Peyer's patch (tissue), 4 donors: ENCODE measurements around the gene ENTPD1.
"Not testable (repeated sequence)": the region's sequence is repeated elsewhere in the genome, so short reads cannot be mapped to it uniquely, and the experiment has no call there.

ENCODE experiments used
- POLR2A ChIP-seq, 2 donors: fragments of 450-650 bp; IDR thresholded peaks; one replicate each; pipeline ENCODE4 v1.5.1; 2017; ENCODE audit warnings: antibody characterized with exemption in 2 of 2, mild to moderate bottlenecking in 2 of 2, moderate library complexity in 2 of 2
- TF ChIP-seq, protein P1 (sequence below), 6 experiments: fragments of 450-650 bp in 4 of 6; fragments of 200-600 bp in 2 of 6; sonication (generic) in 1 of 6; IDR thresholded peaks; one replicate each; pipeline ENCODE4 v1.5.1; 2017 to 2019; ENCODE audit warnings: antibody characterized with exemption in 6 of 6, mild to moderate bottlenecking in 3 of 6, moderate library complexity in 1 of 6

- TF ChIP-seq, protein P1, sequence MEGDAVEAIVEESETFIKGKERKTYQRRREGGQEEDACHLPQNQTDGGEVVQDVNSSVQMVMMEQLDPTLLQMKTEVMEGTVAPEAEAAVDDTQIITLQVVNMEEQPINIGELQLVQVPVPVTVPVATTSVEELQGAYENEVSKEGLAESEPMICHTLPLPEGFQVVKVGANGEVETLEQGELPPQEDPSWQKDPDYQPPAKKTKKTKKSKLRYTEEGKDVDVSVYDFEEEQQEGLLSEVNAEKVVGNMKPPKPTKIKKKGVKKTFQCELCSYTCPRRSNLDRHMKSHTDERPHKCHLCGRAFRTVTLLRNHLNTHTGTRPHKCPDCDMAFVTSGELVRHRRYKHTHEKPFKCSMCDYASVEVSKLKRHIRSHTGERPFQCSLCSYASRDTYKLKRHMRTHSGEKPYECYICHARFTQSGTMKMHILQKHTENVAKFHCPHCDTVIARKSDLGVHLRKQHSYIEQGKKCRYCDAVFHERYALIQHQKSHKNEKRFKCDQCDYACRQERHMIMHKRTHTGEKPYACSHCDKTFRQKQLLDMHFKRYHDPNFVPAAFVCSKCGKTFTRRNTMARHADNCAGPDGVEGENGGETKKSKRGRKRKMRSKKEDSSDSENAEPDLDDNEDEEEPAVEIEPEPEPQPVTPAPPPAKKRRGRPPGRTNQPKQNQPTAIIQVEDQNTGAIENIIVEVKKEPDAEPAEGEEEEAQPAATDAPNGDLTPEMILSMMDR (IDR thresholded peaks at IDR 0.05) = not testable (repeated sequence)
- TF ChIP-seq POLR2A (IDR thresholded peaks at IDR 0.05) = not testable (repeated sequence)
Measured at GRCh38 chr10:95808705-95809308, 52.8 kb downstream of the ENTPD1 start.
